GM23248 (cell line): ENCODE data around the gene ZNF718.
"Not testable (repeated sequence)": the region's sequence is repeated elsewhere in the genome, so short reads cannot be mapped to it uniquely, and the experiment has no call there.

Source experiments
- EZH2 ChIP-seq: fragments of 200-600 bp; sonication (generic); IDR thresholded peaks from 2 replicates; pipeline ENCODE4 v1.6.1; 2018; ENCODE audit warnings: antibody characterized with exemption, mild to moderate bottlenecking; ENCODE audit not compliant: insufficient read depth, poor library complexity, severe bottlenecking
- EZH2phosphoT487 ChIP-seq: fragments of 200-600 bp; sonication (generic); IDR thresholded peaks from 2 replicates; pipeline ENCODE4 v1.6.1; 2018; ENCODE audit warnings: antibody characterized with exemption, moderate library complexity, mild to moderate bottlenecking, low read depth; ENCODE audit not compliant: insufficient read depth

DNA sequence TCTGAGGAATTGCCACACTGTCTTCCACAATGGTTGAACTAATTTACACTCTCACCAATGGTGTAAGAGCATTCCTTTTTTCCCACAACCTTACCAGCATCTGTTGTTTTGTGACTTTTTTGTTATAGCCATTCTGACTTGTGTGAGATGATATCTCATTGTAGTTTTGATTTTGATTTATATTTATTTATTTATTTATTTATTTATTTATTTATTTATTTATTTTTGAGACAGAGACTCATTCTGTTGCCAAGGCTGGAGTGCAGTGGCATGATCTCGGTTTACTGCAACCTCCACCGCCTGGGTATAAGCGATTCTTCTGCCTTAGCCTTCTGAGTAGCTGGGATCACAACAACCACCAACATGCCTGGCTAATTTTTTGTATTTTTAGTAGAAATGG lies 57.9 kb downstream of the ZNF718 start:
- TF ChIP-seq EZH2, EZH2phosphoT487: not testable (repeated sequence)
